ENCODE measurements around the gene SRSF9.

- no peak for TF ChIP-seq FOXK2 (IDR thresholded peaks at IDR 0.05)
- TF ChIP-seq BHLHE40 (IDR thresholded peaks at IDR 0.05; ENCODE audit: borderline replicate concordance) = no peak
- no peak for TF ChIP-seq HDGF (IDR thresholded peaks at IDR 0.05; ENCODE audit: borderline replicate concordance)
- no peak for TF ChIP-seq FOXA1 (IDR thresholded peaks at IDR 0.05)
- TF ChIP-seq L3MBTL2 (conservative IDR thresholded peaks at IDR 0.05) = no peak
- TF ChIP-seq NFRKB (IDR thresholded peaks at IDR 0.05) = no peak
- no peak for TF ChIP-seq LEF1 (IDR thresholded peaks at IDR 0.05; ENCODE audit: borderline replicate concordance)
- TF ChIP-seq SUZ12 (IDR thresholded peaks at IDR 0.05) = no peak
- no peak for TF ChIP-seq ARNT (IDR thresholded peaks at IDR 0.05)
Measured at GRCh38 chr12:120514002-120514401, 44.5 kb upstream of the SRSF9 start.
